GM10266 (cell line): ENCODE data around the gene LNX2.

Source experiments
- DNase-seq: peaks from one replicate; pipeline ENCODE4 v3.0.0; 2012; ENCODE audit errors: extremely low spot score
- CTCF ChIP-seq: IDR thresholded peaks from 2 replicates; pipeline ENCODE4 v1.5.1; 2012; ENCODE audit warnings: mild to moderate bottlenecking, low read depth; ENCODE audit not compliant: control insufficient read depth, insufficient read depth; ENCODE audit errors: missing control alignments

The LNX2 gene

GRCh38 chr13:27613628-27614027 is 6.7 kb downstream of the LNX2 start:
- no peak for TF ChIP-seq CTCF

DNA sequence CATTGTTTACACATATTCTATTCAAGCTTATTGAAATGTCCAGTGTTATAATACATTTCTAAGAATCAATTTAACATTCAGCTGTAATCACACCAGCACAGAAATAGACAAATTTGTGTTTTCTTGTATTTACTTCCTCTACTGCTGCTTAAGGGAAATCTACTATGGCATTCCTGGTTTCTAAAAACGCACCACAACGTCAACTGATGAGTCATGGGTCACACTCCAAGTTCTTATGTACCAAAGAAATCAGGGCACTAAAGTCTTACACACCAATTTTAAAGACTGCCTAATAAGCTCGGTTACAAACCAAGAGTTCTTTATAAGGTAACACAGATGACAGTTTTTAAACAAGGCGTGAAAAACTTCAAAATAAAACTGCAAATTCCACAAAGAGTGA is 13.2 kb downstream of the LNX2 start:
- no peak for TF ChIP-seq CTCF
- DNase-seq = no peak

More at GRCh38 chr13:27613628-27614027, 6.7 kb downstream of the LNX2 start:
- DNase-seq = no peak

- no peak for TF ChIP-seq CTCF
- no peak for DNase-seq
Observed at GRCh38 chr13:27605610-27606200, 14.6 kb downstream of the LNX2 start.

GRCh38 chr13:27605099-27605498 is 15.2 kb downstream of the LNX2 start:
- DNase-seq = no peak
- no peak for TF ChIP-seq CTCF

DNA sequence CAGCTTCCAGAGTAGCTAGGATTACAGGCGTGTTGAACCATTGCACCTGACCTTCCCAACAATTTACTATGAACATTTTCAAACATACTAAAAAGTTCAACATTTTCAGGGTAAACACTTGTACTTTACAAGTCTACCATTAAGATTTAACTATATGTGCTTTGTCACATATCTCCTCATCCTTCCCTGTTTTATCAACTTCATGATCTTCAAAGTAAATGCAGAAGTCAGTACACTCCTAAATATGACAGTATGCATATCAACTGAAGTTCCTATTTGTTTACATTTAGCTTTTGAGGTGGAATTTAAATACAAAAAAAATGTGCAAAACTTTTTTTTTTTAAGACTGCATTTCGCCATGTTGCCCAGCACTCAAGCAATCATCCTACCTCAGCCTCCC is 18.5 kb downstream of the LNX2 start:
- TF ChIP-seq CTCF = no peak
- no peak for DNase-seq

GRCh38 chr13:27601208-27601607 is 19.1 kb downstream of the LNX2 start:
- no peak for TF ChIP-seq CTCF
- no peak for DNase-seq

GRCh38 chr13:27600711-27601110 is 19.6 kb downstream of the LNX2 start:
- no peak for TF ChIP-seq CTCF
- no peak for DNase-seq
